Stimulated activated CD4-positive, alpha-beta T cell treated with anti-CD3 and anti-CD28 coated beads, Interleukin-2, amount 100 ng/mL, for 48 hours (primary cell): ENCODE measurements around the gene ZNF688.
A peak's percentile ranks its signal among the peaks of the same experiment; 100 is the strongest.

Experiments used
- DNase-seq, 2 donors: peaks; one replicate each; pipeline ENCODE4 v3.0.0-alpha.2; 2020

ZNF688 gene

GRCh38 chr16:30585022-30585399, 13.5 kb upstream of the ZNF688 start:
- DNase-seq = no peak

DNA sequence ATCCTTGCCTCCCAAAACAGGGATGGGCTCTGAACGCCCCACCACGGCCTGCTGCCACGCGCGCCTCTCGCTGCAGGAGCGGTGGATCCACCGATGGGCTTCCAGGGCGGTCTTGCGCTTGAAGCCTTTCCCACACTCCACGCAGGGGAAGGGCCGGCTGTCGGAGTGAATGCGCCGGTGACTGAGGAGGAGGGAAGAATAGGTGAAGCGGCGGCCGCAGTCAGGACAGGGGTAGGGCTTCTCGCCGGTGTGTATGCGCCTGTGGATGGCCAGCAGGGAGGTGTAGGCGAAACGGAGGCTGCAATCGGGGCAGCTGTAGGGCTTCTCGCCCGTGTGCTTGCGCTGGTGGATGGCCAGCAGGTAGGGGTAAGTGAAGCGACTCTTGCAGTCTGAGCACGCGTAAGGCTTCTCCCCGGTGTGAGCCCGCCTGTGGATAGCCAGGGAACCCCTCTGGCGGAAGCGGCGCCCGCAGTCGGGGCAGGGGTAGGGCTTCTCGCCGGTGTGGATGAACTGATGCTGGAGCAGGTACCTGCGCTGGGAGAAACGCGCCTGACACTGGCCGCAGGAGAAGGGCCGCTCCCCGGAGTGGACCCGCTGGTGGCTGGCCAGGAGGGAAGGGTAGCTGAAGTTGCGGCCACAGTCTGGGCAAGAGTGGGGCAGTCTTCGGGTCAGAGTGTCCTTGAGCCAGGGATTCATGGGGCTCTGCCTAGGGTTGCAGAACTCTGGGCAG, 11.3 kb upstream of the ZNF688 start:
- no peak for DNase-seq

DNA sequence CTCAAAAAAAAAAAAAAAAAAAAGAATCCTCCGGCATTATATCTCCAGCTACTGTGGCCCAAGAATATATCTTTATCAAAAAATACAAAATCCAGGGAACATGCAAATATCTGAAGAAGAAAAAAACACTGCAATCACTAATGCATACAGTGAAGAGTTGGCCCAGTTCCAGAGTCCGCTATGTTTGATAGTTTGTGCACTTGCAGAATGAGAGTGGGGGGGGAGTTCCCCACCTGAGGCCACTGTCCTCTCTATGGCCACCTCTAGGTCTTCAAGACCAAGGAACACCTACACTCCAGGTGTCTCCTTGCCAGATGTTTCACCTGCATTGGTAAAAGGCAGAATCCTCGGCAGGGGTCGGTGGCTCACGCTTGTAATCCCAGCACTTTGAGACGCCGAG, 9.9 kb upstream of the ZNF688 start:
- DNase-seq = no peak

GRCh38 chr16:30574678-30575077, 3.2 kb upstream of the ZNF688 start:
- no peak for DNase-seq

GRCh38 chr16:30570636-30571444, 674 bp downstream of the ZNF688 start:
- no peak for DNase-seq

DNA sequence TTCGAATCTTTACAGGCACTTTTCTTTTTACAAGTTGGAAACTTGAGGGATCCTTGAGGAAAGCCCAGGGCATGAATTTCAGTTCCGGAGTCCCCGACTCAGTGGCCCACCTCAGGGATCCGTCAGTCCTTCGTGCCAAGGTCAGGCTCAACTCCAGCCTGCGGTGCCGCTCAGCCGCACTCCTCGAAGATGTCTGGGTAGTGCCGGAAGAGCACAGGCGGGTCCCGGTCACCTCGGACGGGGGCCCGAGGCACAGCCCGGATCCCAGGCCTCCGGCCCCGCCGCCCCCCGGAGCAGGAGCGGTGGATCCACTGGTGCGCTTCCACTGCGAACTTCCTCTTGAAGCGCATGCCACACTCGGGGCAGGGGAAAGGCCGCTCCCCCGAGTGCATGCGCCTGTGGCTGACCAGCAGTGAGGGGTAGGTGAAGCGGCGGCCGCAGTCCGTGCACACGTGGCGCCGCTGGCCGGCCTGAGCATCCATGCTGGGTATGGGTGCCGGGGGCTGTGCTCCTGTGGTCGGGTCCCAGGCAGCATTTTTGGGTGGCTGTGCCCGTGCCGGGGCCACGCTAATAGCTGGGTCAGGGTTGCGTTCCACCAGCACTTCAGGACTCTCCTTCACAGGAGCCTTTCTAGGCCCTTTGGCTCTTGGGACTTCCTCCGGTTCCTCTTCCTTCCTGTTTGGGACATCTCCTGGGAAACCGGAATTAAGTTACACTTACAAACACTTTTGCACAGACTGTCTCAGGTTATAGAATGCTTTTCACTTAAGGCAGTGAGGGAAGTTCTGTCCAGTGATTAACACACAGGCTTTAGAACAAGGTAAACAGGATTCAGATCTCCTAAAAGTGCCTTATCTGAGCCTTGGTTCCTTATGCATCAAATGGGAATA, 1.5 kb downstream of the ZNF688 start:
- no peak for DNase-seq

DNA sequence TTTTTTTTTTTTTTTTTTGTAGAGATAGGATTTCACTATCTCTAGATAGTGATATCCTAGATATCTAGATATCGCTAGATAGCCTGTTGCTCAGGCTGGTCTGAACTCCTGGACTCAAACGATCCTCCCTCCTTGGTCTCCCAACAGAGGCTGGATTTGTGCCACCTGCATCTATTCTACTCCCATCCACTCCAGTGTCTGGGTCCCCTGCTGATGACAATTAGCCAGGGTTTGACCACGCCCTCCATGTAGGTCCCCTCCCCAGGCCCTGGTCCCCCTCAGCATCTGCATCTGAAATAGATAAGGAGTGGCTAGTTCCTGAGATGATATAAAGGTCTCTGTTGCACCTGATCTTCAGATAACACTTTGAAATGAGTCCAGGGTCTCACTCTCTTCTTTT, 2.2 kb downstream of the ZNF688 start:
- no peak for DNase-seq

DNA sequence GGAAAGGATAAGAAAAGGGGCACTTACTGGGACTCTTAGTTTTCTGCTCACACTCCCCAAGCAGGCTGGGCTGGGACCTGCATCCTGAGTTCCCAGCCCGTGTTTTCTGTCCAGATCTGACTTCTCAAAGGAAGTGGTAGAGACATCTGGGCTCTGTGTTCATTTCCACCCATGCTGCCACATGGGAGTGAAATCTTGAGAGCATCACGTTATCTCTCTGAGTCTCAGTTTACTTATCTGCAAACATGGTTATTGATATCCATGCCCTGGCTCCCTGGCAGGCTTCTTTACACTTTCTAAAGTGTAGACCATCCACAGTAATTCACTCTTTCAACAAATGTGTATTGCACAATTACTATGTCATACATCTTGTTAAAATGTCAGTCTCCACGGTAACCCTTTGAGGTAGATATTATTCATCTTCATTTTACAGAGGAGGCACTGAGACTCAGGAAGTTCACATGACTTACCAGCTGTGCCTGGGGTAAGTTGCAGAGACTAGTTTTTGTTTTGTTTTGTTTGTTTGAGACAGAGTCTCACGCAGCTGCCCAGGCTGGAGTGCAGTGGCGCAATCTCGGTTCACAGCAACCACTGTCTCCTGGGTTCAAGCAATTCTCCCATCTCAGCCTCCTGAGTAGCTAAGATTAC, 3.4 kb downstream of the ZNF688 start:
- DNase-seq = no peak

DNA sequence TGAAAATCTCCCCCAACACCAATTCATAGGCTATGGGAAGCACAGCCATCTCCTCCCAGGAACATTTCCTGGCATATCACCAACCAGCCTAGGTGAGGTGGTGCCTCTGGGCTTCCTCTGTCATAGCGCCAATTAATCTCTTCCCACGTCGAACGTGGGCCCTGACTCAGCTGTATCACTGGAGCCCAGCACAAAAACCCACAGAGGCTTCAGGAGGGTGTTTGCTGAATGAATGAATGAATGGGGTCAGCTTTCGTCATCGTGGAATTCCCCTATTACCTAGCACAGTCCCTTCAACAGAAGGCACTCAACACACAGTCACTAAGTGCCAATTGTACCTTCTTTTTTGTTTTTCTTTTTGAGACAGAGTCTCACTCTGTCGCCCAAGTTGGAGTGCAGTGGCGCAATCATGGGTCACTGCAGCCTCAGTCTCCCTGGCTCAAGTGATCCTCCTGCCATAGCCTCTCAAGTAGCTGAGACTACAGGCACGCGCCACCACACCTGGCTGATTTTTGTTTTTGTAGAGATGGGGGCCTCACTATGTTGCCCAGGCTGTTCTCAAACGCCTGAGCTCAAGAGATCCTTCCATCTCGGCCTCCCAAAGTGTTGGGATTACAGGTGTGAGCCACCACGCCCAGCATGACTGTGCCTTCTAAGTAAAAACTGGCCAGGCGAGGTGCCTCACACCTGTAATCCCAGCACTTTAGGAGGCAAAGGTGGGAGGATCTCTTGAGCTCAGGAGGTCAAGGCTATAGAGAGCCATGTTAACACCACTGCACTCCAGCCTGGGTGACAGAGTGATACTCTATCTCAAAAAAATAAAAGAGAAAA, 4.1 kb downstream of the ZNF688 start:
- peak; percentile 51 to 53 for DNase-seq

DNA sequence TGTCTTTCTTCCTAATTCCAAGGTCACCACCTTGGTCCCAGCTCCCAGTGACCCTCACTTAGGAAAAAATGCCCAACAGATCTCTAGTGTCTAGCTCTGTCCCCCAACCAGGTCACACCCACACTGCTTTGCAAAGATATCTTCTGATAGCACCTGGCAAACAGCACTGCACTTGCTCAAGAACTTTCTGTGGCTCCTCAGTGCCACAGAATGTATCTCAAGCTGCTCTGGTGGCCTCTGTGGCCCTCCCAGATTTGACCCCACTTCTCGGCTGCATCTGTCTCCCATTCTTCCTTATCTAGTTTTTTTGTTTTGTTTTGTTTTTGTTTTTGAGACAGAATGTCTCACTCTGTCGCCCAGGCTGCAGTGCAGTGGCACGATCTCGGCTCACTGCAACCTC, 5.0 kb downstream of the ZNF688 start:
- no peak for DNase-seq

DNA sequence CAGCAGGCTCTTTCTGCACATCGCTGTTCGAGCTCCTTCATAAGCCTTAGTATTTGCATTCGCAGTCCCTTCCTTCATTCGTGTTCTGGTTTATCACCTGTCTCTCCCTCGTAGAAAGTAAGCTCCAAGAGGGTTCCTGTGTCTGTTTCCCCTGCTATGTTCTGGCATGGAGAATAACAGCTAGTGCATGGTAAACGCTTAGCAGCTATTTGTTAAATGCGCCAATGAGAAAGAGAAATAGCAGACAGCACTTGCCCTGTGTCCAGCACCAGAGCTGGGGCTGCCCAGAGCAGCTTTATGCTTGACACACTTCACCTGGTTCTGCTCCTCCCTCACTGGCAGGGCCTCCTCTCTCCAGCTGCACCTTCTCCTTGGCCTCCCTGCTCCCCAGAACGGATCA, 5.5 kb downstream of the ZNF688 start:
- no peak for DNase-seq

DNA sequence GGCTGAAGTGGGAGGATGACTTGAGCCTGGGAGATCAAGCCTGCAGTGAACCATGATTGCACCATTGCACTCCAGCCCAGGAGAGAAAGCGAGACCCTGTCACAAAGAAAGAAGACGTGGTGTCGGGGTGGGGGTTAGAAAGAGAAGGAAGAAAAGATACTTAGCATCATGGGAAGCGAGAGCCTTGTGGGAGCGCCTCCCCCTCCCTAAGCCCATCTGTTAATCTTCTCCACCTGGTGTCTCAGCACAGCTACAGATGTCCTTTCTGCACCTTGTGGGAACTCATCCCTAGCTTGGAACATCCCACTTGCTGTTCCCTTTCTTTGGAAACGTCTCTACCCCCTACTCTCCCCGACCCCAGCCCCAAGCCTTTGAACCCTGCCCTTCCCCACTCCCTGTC, 6.0 kb downstream of the ZNF688 start:
- DNase-seq = no peak

- DNase-seq = no peak
These were observed 9.5 kb downstream of the ZNF688 start for GRCh38 chr16:30562021-30562420.

DNA sequence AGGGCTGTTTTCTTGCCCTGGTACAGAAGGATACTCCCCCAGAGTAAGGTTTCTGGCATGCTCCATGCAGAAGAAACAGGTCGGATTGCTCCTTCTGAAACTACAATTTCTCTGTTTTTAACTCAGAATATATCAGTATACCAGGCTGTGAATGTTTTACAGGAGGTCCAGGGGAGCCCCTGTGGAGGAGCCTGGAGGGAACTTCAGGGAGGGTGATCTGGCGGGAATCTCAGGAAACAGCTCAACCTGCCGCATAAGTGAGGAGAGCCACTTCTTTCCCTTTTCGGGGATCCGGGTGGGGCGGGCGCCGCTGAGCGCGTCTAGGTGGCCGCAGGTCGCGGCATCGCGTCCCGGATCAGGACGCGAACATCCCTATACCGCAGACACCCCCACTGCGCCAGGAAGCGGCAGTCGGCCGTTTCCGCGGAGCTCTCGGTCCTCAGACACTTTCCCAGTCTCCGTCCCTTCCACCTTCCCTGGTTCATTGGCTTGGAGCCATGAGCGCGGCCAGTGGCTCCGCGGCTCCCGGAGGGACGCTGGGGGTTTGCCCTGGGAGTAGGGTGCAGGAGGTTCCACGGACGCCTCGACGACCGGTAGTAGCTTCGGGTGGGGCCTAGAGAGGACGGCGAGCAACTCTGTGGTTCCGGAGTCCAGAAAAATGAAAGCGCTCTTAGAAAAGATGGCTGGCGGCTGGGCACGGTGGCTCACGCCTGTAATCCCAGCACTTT, 10.3 kb downstream of the ZNF688 start:
- no peak for DNase-seq

GRCh38 chr16:30559690-30560089, 11.8 kb downstream of the ZNF688 start:
- DNase-seq = no peak

DNA sequence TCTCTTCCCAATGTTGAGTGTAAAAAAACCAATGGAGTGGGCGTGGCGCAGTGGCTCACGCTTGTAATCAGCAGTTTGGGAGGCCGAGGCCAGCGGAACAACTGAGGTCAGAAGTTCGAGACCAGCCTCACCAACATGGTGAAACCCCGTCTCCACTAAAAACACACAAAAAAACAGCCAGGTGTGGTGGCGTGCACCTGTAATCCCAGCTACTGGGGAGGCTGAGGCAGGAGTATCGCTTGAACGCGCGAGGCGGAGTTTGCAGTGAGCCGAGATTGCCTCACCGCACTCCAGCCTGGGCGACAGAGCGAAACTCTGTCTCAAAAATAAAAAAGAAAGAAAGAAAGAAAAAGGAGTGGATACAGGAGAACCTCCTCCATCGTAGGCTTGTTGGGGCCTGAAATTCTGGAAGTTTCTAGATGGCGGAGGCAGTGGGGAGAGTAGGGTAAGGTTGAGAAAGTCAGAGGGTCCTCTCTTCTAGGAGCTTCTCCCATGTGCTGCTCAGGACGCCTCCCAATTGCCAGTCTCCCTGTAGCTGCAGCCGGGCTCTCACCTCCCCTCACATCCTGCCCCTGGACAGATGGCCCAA, 12.6 kb downstream of the ZNF688 start:
- DNase-seq = no peak

- DNase-seq = peak; percentile 95 to 96
These were observed 13.3 kb downstream of the ZNF688 start, which contains the start of gene ZNF764 for GRCh38 chr16:30557957-30558788. Gene ZNF764, minus strand, starts transcription at chr16:30558374. Its CDS starts 192 bp downstream, at chr16:30558182.

GRCh38 chr16:30557707-30557956, 13.9 kb downstream of the ZNF688 start:
- DNase-seq = no peak

- DNase-seq = no peak
These were observed 15.4 kb downstream of the ZNF688 start for GRCh38 chr16:30556125-30556473.
